ENCODE data around the gene ASGR2. TPM values are rescaled to one million over a fixed set of nuclear protein-coding genes. Genes with fewer than 3 reads are reported as not detected.
"Not testable (repeated sequence)": the region's sequence is repeated elsewhere in the genome, so short reads cannot be mapped to it uniquely, and the experiment has no call there.

The ASGR2 gene
- polyA plus RNA-seq, 3 donors, result 1.2 to 1.5 (median 1.4) TPM

- DNase-seq (ENCODE audit: low read depth in 3 of 3, low spot score in 2 of 3), result not testable (repeated sequence)
Measured at GRCh38 chr17:7127501-7127900, 12.9 kb upstream of the ASGR2 start.

GRCh38 chr17:7126386-7126785 is 11.8 kb upstream of the ASGR2 start:
- DNase-seq (ENCODE audit: low read depth in 3 of 3, low spot score in 2 of 3), result not testable (repeated sequence)

- DNase-seq (ENCODE audit: low read depth in 3 of 3, low spot score in 2 of 3), result no peak
Measured at GRCh38 chr17:7124923-7125322, 10.3 kb upstream of the ASGR2 start.

GRCh38 chr17:7123844-7124243 is 9.2 kb upstream of the ASGR2 start:
- DNase-seq (ENCODE audit: low read depth in 3 of 3, low spot score in 2 of 3), result no peak

GRCh38 chr17:7122381-7122780 is 7.8 kb upstream of the ASGR2 start:
- DNase-seq (ENCODE audit: low read depth in 3 of 3, low spot score in 2 of 3), result no peak

GRCh38 chr17:7120635-7121034 is 6.0 kb upstream of the ASGR2 start:
- DNase-seq (ENCODE audit: low read depth in 3 of 3, low spot score in 2 of 3), result not testable (repeated sequence)

- no peak for DNase-seq (ENCODE audit: low read depth in 3 of 3, low spot score in 2 of 3)
Measured at GRCh38 chr17:7120123-7120522, 5.5 kb upstream of the ASGR2 start.

GRCh38 chr17:7119314-7119713 is 4.7 kb upstream of the ASGR2 start:
- no peak for DNase-seq (ENCODE audit: low read depth in 3 of 3, low spot score in 2 of 3)

- no peak for DNase-seq (ENCODE audit: low read depth in 3 of 3, low spot score in 2 of 3)
Measured at GRCh38 chr17:7114875-7115614, 423 bp upstream of the ASGR2 start.

- DNase-seq (ENCODE audit: low read depth in 3 of 3, low spot score in 2 of 3), result no peak
Measured at GRCh38 chr17:7113273-7114071, 1.1 kb downstream of the ASGR2 start.

GRCh38 chr17:7112510-7113108 is 2.0 kb downstream of the ASGR2 start:
- DNase-seq (ENCODE audit: low read depth in 3 of 3, low spot score in 2 of 3), result no peak

- no peak for DNase-seq (ENCODE audit: low read depth in 3 of 3, low spot score in 2 of 3)
Measured at GRCh38 chr17:7111784-7112509, 2.7 kb downstream of the ASGR2 start.

GRCh38 chr17:7110617-7111306 is 3.9 kb downstream of the ASGR2 start:
- DNase-seq (ENCODE audit: low read depth in 3 of 3, low spot score in 2 of 3), result no peak

GRCh38 chr17:7109461-7110322 is 4.9 kb downstream of the ASGR2 start:
- no peak for DNase-seq (ENCODE audit: low read depth in 3 of 3, low spot score in 2 of 3)

- DNase-seq (ENCODE audit: low read depth in 3 of 3, low spot score in 2 of 3), result no peak
Measured at GRCh38 chr17:7108981-7109380, 5.6 kb downstream of the ASGR2 start.

GRCh38 chr17:7108560-7108925 is 6.1 kb downstream of the ASGR2 start:
- no peak for DNase-seq (ENCODE audit: low read depth in 3 of 3, low spot score in 2 of 3)

- DNase-seq (ENCODE audit: low read depth in 3 of 3, low spot score in 2 of 3), result no peak
Measured at GRCh38 chr17:7107795-7108559, 6.6 kb downstream of the ASGR2 start.

- DNase-seq (ENCODE audit: low read depth in 3 of 3, low spot score in 2 of 3), result no peak
Measured at GRCh38 chr17:7107012-7107754, 7.4 kb downstream of the ASGR2 start.

All from right renal cortex interstitium (tissue), 3 donors.